Measurements from ENCODE around the gene WDR5. TPM values are rescaled to one million over a fixed set of nuclear protein-coding genes. Genes with fewer than 3 reads are reported as not detected.

WDR5 gene
- total RNA-seq, 1 experiment from 2014 or later, result 25.9 TPM

- in situ Hi-C loops (cut with HindIII; ENCODE audit: low pct_unique_long_range_greater_than_20kb, low sequenced_read_pairs), result no loop called here
- no peak for DNase-seq (ENCODE audit: low read depth, low spot score)
These were observed 16.6 kb downstream of the WDR5 start for GRCh38 chr9:134152488-134152887.

GRCh38 chr9:134153450-134153849 is 17.6 kb downstream of the WDR5 start:
- no peak for DNase-seq (ENCODE audit: low read depth, low spot score)
- in situ Hi-C loops (cut with HindIII; ENCODE audit: low pct_unique_long_range_greater_than_20kb, low sequenced_read_pairs), result no loop called here

GRCh38 chr9:134154262-134154701 is 18.4 kb downstream of the WDR5 start:
- in situ Hi-C loops (cut with HindIII; ENCODE audit: low pct_unique_long_range_greater_than_20kb, low sequenced_read_pairs), result no loop called here

GRCh38 chr9:134155812-134156377 is 20.0 kb downstream of the WDR5 start:
- DNase-seq (ENCODE audit: low read depth, low spot score), result no peak
- in situ Hi-C loops (cut with HindIII; ENCODE audit: low pct_unique_long_range_greater_than_20kb, low sequenced_read_pairs), result no loop called here

More at GRCh38 chr9:134154262-134154701, 18.4 kb downstream of the WDR5 start:
- no peak for DNase-seq (ENCODE audit: low read depth, low spot score)

GRCh38 chr9:134156564-134157377 is 20.9 kb downstream of the WDR5 start:
- in situ Hi-C loops (cut with HindIII; ENCODE audit: low pct_unique_long_range_greater_than_20kb, low sequenced_read_pairs), result no loop called here
- DNase-seq (ENCODE audit: low read depth, low spot score), result no peak

GRCh38 chr9:134157378-134157885 is 21.6 kb downstream of the WDR5 start:
- no peak for DNase-seq (ENCODE audit: low read depth, low spot score)
- in situ Hi-C loops (cut with HindIII; ENCODE audit: low pct_unique_long_range_greater_than_20kb, low sequenced_read_pairs), result no loop called here

DNA sequence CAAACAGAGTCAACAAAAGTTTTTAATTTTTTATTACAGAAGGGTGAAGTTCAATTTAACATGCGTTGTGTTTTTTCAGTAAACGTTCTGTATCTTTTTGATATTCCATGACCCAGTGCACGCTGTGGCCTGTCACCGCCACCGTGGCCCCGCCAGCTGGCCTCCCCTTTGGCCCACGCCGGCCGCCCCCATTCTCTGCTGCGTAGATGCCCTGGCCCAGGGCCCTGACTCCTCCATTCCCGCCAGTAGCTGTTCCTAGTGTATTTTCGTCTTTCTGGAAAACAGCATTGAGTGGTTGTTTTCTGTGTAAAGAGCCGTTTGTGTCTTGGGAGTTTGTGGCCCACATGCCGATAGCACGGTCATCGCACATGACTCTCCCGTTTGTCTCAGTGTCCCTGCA is 22.4 kb downstream of the WDR5 start:
- no peak for DNase-seq (ENCODE audit: low read depth, low spot score)
- in situ Hi-C loops (cut with HindIII; ENCODE audit: low pct_unique_long_range_greater_than_20kb, low sequenced_read_pairs), result no loop called here

DNA sequence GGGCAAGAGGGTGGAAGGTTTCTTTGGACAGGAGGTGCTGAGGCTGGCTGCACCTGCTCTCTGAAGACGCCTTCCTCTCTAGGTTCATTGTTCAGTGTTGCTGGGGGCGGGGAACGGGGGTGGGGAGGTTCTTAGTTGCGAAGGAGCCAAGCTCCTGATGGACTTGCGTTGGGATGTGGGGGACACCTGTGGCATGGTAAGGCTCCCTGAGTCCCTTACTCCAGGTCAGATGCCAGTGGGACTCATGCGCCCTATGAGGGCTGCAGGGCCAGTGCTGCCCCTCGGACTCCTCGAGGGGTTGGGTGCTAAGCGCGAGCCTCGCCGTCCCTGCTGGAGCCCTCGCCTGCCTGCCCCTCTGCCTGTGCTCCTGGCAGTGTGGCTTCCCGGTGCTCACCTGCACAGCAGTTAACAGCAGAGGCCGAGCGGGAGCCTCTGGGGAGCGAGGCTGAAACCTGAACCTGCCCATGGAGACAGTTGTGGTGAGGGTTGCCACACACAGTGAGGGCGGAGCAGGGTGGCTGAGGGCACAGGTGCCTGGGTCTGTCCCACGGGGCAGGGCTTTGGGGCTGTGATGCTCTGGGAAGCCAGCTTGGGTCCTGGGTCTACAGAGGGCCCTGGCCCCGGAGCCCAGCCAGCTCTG is 23.0 kb downstream of the WDR5 start:
- no peak for DNase-seq (ENCODE audit: low read depth, low spot score)
- in situ Hi-C loops (cut with HindIII; ENCODE audit: low pct_unique_long_range_greater_than_20kb, low sequenced_read_pairs), result no loop called here

- in situ Hi-C loops (cut with HindIII; ENCODE audit: low pct_unique_long_range_greater_than_20kb, low sequenced_read_pairs), result no loop called here
These were observed 23.8 kb downstream of the WDR5 start for GRCh38 chr9:134159566-134160245.

GRCh38 chr9:134161647-134162046 is 25.8 kb downstream of the WDR5 start:
- in situ Hi-C loops (cut with HindIII; ENCODE audit: low pct_unique_long_range_greater_than_20kb, low sequenced_read_pairs), result no loop called here
- DNase-seq (ENCODE audit: low read depth, low spot score), result no peak

More at GRCh38 chr9:134159566-134160245, 23.8 kb downstream of the WDR5 start:
- no peak for DNase-seq (ENCODE audit: low read depth, low spot score)

- in situ Hi-C loops (cut with HindIII; ENCODE audit: low pct_unique_long_range_greater_than_20kb, low sequenced_read_pairs), result no loop called here
- DNase-seq (ENCODE audit: low read depth, low spot score), result no peak
These were observed 26.4 kb downstream of the WDR5 start for GRCh38 chr9:134162212-134162775.

DNA sequence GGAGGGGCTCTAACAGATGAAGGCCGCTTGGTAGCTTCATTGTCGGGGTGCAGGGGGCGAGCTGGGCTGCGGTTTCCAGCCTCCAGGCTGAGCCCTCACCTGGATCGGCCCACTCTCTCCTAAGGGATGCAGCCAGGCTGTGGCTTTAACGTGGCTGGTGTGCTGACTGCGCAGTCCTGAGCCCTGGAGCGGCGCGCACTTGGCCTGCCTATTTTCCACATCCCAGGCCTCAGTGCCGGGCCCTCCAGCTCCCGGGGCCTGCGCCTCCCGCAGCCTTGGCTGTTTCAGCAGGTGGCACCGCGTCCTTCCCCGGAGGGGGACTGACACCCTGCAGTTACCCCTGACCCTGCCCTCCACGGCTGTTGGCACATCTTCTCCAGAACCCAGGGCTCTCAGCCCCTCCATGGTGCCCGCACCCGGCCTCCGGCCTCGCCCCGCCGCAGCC is 27.1 kb downstream of the WDR5 start:
- in situ Hi-C loops (cut with HindIII; ENCODE audit: low pct_unique_long_range_greater_than_20kb, low sequenced_read_pairs), result no loop called here
- DNase-seq (ENCODE audit: low read depth, low spot score), result no peak

DNA sequence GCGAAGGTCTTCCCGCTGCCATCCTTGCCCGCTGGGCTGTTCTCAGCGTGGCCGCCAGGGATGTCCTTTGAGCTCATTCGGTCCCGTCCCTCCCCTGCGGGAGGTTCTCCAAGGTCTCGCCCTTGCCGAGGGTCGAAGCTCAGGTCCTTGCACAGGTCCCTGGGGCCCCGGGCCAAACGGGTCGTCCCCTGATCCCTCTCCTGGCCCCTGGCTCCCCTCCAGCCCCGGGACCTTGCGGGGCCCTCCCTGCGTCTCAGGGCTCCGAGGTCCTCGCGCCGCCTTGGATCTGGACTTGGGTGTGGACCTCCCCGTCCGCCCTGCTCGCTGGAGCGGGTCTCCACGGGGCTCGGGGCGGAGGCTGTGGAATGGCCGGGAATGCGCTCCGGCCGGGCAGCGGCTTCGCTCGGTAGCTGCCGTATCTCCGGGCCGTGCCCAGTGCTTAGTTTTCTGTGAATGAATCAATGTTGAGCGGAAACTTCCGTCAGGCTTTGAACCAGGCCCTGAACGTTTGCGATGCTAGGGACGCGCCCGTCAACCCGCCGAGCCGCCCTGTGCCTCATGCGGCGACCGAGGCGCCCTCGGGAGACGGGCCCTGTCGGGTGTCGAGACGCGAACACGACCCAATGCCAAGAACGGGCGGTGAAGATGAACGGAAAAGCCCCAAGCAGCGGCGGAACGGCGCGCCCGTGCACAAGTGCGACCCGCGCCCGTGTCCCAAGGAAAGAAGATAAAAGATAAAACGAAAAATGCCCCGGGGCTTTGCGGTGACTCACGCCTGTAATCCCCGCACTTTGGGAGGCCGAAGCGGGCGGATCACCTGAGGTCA is 27.7 kb downstream of the WDR5 start:
- in situ Hi-C loops (cut with HindIII; ENCODE audit: low pct_unique_long_range_greater_than_20kb, low sequenced_read_pairs), result no loop called here
- DNase-seq (ENCODE audit: low read depth, low spot score), result no peak

DNA sequence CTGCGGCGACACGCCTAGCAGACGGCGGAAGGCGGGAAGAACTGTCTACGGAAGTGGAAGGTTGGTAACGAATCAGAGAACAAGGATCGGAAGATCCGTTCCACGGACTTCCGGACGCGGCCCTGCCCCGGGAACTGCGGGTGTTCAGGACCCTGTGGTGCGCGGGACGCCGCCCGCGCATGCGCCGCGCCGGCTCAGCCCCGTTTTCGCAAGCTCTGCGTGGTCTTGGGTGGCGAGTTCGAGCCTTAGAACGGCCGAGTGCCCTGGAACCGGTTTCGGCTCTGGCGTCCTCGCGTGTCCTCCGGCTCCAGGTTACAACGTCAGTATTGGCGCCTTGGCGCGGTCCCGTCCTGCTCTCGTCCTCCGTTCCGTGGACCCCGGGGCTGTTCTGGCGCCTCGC is 29.0 kb downstream of the WDR5 start:
- in situ Hi-C loops (cut with HindIII; ENCODE audit: low pct_unique_long_range_greater_than_20kb, low sequenced_read_pairs), result no loop called here
- DNase-seq (ENCODE audit: low read depth, low spot score), result no peak

GRCh38 chr9:134165357-134166315 is 29.8 kb downstream of the WDR5 start:
- in situ Hi-C loops (cut with HindIII; ENCODE audit: low pct_unique_long_range_greater_than_20kb, low sequenced_read_pairs), result no loop called here
- peak; percentile 34 for DNase-seq (ENCODE audit: low read depth, low spot score)

DNA sequence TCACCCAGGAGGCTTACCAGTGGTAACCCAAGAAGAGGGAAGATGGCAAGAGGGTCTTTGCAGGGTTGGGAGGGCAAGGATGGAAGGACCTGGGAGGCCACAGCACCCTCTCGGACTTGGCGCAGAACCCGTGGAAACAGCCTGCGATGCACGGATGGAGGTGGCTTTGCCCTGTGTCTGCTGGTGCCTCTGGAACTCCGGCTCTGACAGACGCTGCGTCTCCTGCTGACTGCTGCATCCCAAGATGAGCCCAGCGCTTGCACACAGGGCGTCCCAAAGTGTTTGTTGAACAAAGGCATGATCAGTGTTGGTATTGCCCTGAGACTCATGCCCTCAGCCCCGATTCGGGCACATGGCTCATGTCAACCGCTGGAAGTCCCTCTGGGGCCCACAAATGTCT is 30.5 kb downstream of the WDR5 start:
- no peak for DNase-seq (ENCODE audit: low read depth, low spot score)
- in situ Hi-C loops (cut with HindIII; ENCODE audit: low pct_unique_long_range_greater_than_20kb, low sequenced_read_pairs), result no loop called here

Data from SK-MEL-5 (cell line).